HG02759 (cell line): Measurements from ENCODE around the gene SIK2.

Experiments used
- ATAC-seq: cut with Tn5 transposase; IDR thresholded peaks from one replicate; pipeline ENCODE4 v1.9.1; 2021; ENCODE audit warnings: mild to moderate bottlenecking, moderate library complexity; ENCODE audit not compliant: unreplicated experiment

Gene SIK2

DNA sequence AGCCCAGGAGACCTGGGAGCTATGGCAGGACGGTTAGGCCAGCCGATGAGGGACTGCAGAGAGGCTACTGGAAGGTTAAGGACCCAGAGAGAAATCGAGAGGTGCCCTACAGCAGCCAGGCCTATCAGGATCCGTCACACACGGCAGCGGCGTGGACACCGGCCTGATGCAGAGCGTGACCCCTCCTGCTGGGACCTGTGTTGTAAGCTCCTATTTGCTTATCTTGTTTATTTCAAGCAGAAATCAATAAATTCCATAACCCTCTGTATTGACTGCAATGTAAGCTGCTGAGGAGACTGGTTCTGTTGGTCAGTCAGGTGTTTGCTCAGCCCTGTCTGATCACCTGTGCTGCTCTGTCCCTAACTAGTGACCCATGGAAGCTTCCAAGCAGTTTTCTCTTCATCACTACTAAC lies 124.1 kb downstream of the SIK2 start:
- ATAC-seq, result no peak

DNA sequence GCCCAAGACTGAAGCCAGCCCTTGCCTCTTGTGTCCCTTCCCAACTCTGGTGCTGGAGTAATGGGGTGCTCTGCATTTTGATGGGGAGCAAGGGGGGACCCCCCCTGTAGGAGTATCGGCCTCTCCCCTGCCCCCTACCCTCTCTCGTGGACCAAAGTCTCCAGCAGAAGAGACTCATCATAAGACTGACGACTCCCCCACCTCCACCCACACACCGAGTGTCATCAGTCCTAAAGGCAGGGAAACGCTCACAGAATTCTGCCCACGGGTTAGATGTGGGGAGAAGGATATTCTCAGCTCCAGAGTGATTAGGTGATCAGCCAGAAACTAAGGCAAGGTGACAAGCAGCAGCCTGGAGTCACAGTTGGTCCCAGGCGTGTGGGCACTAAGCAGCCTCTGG lies 125.2 kb downstream of the SIK2 start:
- ATAC-seq, result no peak

DNA sequence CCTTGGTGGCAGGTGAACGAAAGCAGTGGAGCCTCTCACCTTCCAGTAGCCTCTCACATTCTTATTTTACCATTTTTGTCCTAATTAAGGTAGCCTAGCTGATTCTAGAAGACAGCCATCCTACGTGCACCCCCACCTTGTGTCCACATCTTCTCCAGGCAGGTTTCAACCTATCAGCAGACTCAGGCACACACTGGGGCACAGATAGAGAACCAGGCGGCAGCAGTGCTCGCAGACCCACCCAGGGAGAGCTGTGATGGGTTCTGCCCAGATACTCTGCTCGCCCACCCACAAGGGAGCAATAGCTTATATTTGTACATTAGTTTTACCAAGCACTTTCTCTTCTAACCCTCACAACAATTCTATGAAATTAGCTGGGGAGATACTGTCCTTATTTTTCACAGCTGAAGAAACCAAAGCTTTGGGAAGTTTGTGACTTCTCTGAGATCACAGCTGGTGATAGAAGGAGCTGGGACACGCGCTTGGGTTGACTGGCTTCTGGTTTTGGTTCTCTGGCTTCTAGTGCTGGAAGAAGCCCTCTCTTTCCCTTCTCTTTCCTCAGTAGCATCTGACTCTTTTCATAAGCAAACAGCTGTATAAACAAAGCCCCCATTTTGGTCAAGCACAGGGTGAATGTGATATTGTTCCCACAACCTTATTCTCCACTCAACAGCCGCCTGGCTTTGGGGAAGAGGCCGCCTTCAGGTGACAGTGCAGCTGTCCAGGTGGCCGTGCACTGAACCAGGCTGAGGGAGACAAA lies 127.0 kb downstream of the SIK2 start:
- no peak for ATAC-seq

DNA sequence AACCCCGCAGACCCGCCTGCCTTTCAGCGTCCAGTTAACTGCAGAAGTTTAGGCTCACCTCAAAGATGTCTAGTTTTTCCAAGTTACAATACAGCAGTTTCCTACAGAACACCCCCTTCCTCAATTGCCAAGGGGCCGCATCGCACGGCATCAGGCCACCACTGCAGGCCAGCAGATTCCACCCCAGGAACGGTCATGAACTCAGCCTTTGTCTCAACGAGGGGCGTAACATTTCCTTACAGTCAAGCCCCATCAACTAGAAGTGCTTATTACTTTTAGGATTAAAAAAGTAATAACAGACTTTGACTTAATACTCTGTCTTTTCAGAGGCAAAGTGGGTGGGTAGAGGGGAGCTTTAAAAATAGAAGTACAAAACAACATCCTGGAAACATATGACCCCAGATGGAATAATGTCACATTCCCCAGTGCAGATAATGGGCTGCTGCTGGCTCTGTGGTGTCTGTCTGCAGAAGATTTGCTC lies 127.6 kb downstream of the SIK2 start:
- ATAC-seq, result no peak

DNA sequence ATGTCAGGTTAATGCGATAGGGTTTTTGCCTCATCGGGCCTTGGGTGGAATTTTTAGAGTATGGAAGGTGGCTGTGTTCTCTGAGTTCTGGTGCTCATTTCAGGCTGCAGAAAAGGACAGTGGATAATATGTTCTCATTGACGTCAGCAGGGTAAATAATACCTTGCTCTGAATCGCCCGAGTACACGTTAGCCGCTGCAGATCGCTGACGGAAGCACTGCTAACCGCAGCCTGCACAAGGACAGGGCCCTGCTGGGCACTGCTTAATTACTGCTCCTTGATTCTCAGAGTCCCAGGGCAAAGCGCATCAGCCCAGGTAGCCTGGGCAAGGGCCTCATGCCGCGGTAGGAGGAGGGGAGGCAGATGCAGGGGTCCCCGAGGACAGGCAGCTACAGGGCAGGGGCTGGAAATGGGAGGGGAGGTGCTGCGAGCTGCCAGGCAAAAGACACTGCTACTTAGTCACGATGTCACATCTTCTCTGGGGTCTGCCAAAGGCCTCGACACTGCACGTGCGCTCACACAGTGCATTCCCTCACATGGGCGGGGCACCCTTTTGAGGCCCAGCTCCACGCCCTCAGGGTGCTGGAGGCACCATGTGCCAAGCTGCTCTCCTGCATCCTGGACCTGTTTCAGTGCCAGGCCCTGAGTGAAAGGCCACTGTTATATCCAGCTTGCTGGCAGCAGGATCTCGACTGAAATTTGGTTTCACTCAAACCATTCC lies 128.8 kb downstream of the SIK2 start:
- ATAC-seq, result no peak

DNA sequence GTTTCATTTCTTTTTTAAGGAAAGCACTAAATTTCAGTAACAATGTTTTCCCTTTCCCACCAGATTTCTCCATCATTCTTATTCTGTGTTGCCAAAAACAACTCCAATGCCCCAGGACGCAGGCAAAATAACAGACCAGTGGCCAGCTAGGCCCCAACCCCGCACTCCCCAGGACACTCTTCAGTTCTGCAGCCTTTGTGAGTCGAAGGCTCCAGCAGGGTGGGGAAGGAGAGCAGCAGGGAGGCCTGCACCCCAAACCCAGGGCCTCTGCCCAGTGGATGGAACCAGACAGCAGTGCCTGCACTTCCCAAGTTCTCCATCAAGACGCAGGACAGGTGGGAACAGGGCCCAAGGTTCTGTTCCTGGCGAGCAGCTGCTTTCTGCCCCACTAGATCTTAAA lies 129.6 kb downstream of the SIK2 start:
- ATAC-seq, result no peak

DNA sequence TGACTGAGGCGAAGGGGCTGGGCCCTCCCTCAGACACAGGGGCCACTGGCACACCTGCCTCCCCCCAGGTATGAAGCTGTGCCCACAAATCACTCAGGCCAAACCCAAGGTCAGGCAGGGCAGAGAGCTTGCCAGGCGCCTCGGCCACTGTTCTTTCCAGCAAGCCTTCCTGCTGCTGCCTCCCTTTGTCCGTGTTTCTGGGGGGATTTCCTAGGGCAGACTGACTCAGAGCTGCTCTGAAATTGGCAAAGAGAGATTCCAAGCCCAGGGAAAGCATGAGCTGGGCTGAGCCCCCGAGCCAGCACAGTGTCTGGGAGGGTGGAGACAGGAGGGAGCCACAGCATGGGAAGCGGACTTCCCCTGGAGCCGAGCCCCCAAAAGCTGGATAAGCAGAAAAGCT lies 130.8 kb downstream of the SIK2 start:
- no peak for ATAC-seq

DNA sequence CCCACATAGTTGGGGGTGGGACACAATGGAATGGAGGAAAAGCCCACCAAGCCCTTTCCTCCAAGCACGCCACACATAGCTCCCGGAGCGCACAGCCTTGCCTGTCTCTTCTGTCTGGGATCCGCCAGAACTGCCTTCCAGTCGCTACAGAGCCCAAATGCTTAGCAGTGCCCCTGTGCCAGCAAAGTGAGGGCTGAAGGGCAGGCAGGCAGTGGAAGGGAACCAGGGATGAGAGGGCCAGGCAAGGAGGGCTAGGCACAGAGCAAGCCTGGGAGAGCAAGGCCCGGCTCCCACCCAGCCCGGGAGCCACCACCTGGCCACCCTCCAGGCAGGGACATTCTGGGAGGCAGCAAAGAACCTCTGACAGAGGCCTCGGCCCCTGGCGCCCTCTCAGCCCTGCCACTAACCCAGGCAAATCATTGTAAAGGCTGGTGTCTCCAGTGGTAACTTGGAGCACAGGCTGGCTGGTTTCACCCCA lies 131.4 kb downstream of the SIK2 start:
- no peak for ATAC-seq

DNA sequence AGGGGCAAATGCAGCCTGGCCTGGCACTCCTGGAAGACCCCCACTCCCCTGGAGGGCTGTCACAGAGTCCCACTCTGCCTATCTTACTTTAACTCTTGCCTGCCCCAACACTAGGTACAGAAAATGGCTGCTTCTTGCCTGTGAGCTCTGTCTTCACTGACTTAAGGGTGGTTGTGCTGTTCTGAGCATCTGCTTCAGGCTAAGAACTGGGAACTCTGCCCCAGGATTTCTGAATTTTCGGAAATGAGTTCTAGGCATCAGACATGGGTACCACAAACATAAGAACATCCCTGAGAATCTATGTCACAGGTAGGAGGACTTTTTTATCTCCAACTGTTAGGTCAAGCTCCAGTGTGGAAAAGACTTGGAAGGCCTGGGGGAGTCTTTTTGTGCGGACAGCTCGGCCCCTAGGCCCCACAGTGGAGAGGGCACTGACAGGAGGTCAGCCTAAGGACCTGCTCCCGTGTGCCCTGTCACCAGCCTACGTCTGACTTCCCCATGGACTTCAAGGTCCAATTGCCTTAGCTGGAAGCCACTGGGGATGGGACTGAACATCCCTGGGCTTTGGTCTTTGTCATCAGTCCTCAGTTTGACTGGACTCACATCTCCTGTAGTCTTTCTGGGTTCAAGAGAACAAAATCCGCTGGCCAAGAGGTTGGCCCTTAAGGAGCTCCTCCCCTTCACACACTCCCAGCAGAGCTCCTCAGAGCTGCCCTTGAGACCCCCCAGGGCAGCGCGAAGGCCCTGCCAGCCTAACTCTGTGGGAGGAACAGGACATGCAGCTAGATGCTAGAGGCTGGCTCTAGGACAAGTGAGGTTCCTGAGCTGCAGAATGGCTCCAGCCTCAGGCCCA lies 132.1 kb downstream of the SIK2 start:
- no peak for ATAC-seq

DNA sequence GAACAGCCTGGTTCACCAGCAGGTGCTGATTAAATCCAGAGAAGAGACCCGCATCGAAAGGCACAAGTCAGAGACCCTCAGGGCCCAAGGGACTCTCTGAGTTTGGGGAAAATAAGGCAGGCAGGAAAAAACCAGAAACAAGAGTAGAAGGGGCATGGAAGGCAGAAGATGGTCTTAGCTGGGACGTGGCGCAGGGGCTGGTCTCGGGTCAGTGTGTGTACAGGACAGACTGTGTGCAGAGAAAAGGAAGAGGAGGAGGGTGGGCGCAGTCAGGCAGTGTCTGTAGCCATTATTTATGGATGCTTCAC lies 132.7 kb downstream of the SIK2 start:
- ATAC-seq, result no peak

DNA sequence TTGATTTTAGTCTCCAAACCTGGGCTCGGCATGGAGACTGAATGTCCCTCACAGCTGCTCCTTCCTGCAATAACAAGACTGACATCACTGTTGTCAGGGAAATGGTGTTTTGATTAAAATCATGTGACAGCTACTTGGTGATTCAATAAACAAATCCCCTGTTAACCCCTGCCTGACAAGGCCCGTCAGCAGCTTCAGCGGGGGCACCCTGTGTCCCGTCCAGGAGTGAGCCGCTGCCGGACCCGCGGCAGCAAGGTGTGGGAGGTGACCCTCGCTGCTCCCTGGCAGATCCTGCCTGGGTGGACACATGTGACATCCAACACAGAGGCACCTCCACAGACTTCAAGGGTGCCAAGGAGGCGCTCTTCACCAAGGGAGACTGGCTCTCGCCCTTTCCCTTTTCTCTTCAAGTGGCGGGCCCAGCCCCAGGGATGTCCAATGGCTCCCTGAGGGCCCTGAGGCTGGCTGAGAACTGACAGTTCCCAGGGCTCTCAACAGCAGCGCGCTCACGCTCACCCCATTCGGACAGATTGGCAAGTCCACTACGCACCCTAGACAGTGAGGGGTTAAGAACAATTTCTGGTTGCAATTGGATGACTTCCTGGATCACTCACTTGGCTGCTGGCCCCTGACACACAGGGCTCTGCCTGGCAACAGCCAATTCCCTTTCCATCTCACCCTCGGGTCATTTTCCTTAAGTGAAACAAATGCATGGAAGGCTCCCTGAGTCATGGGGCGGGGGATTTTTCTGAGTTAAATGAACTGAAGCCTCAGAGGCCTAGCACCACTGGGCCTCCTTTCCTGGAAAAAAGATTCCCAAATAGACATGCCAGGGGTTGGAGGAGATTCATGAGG lies 133.2 kb downstream of the SIK2 start:
- ATAC-seq, result no peak

DNA sequence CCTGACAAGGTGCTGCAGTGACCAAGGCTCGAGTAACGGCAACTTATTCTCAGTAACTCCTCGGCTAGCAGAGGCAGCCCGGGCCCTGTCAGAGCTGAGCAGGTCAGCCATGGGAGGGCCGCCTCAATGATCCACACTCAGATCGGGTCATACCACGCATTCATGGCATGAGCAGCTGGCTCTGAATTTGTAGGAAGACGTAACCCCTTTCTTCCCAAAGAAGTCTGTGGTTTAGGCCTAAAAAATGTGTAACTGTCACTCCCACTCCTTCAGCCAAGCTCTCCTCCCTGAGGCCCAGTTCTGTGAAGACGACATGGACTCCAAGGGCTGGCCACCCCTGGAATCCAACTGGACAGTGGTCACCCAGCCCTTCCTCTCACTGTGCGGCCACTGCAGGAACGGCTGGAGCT lies 133.9 kb downstream of the SIK2 start:
- no peak for ATAC-seq

DNA sequence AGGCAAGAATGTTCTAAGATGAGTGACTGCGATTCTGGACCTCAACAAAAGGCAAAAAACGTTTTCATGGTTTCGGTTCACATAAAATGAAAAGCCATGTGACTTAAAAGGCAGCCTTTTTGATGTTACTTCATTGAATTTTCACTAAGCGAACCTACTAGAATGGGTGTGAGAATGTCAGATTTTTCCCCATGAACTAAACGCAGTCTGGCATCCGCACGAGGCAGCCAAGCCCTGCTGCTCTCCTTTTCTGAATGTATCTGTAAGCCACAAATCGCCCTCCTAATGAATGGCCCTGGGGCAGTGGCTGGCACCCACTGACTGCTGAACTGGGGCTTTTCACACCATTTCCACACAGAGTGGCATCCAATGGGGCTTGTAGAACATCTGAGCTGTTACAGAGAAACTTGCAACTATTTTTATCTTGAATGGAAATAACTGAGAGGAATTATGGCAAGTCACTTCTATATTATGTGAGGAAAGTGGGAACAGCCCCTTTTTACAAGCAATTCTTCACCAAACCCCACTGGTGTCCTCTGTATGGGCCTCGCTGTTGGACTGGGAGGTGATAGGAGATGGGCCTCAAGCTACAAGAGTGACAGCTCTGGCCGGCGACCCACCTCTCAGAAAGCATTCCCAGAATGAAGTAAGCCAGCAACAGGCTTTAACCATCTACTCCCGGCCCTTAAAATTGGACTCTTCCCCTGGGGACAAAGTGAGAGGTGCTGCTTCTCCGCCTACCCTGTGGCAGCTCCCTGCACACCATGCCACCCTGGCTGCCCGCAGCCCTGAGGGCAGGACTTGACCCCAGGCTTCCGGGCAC lies 134.6 kb downstream of the SIK2 start:
- ATAC-seq, result no peak

DNA sequence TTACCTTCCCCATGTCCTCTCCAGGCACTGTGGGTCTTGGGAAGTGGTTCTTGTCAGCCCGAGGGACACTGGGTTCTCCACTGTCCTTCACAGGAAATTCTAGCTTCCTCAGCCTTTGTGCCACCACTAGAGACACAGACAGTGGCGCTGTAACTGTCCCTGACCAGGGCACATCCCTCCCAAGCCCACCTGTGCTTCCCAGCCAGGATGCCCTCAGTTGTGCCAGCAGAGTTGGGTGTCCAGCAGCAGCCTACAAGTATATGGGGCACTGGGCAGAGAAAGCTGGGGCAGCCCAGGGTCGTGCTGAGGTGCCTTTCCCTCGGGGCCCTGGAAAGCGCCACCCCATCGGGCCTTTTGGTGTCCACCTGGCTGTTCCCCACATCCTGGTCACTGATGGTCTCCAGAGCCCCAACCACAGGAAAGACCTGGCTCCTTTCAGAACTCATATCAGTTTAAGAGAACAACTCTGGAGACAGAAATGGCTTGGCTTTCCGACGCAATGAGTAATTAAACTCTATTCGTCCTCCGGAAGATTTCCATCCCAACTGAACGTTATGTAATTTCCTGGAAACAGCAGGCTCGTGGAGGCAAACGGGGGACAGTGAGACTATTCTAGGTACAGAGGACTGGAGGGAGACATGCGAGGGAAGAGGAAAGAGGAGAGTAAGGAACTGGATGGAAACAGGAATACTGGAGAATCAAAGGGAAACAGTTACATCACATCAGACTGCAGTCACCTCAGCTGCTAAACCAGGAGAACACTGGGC lies 135.4 kb downstream of the SIK2 start:
- no peak for ATAC-seq

DNA sequence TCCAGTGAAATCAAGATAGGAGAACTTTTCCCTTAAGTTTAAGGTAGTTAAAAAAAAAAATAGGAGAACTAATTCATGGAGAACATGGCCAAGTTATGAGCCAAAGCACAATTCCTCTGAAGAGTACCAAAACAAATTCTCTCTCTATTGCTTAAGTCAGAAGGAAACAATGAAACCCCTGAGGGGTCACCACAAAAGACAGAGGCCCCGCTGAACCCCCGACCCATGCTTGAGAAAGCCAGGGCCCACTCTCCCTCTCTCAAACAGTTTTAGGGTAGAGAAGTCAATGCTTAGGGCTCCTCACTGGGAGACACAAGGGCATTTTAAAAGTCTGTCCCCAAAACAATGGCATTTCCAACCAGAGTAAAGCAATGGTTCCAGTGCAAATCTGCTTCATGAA lies 137.1 kb downstream of the SIK2 start:
- no peak for ATAC-seq

DNA sequence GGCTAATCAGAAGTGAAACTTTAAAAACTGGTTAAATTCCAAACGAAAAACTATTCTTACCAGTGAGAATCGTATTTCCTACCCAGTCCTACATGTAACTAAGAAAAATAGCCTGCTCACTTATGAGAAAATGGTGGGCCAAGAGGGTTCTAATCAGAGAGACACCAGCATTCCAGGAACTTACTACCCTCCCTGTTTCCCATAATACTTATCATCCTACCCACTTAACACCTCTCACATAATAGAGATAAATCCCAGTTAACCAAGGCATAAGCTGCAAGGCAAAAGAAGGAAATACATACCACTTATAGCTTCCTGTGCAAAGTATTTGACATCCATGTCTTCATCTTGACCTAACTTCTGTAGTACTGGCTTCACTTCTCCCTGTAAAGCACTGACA lies 139.5 kb downstream of the SIK2 start:
- ATAC-seq, result no peak

DNA sequence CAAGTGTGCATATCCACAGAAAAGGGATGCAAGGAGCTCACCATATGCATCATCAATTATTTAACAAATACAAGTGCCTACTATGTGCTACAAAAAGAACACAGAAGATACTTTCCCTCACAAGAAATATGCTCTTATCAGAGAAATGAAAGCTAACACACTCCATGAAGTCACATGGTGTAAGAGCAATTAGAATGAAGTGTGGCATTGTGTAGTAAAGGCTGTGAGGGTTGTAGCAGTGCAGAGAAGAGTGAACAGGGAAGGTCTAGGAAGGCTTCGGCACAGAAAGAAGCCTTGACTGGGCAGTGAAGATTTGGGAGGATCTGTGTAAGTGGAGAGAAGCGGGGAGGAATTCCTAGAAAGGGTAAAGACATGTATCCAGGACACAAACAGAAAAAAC lies 141.5 kb downstream of the SIK2 start:
- no peak for ATAC-seq

DNA sequence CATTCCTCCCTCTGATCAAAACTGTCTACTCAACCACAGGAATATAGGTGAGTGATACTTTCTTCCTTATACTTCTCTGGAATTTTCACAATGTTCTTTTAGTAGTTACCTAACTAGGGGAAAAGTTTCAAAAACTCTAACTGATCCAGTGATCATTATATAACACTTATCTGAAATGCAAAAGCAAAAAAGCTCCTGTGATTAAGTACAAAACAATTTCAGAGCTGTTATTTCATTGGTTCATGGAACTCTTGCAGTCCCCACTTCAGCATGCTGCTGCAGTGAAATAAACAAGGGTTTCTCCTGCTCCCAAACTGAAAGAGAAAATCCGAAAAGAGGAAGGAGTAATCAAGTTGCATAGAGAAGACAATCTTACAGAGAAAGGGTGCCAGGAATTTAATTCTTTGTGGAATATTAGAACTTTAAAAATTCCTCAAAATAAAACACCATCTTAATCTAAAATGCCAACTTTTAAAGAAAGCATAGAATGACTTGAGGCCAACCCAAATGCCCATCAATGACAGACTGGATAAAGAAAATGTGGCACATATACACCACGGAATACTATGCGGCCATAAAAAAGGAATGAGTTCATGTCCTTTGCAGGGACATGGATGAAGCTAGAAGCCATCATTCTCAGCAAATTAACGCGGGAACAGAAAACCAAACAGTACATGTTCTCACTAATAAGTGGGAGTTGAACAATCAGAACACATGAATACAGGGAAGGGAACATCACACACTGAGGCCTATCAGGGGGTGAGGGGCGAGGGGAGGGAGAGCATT lies 143.7 kb downstream of the SIK2 start:
- no peak for ATAC-seq
